ENCODE measurements around the gene TTC29.
"Not testable (repeated sequence)": the region's sequence is repeated elsewhere in the genome, so short reads cannot be mapped to it uniquely, and the experiment has no call there.

TTC29 gene

GRCh38 chr4:146855761-146856160 is 89.9 kb downstream of the TTC29 start:
- no peak for DNase-seq

GRCh38 chr4:146852360-146852759 is 93.3 kb downstream of the TTC29 start:
- no peak for DNase-seq

- no peak for DNase-seq
These were observed 98.3 kb downstream of the TTC29 start for GRCh38 chr4:146847345-146847744.

GRCh38 chr4:146846882-146847281 is 98.8 kb downstream of the TTC29 start:
- DNase-seq: no peak

- no peak for DNase-seq
These were observed 100.9 kb downstream of the TTC29 start for GRCh38 chr4:146844761-146845160.

GRCh38 chr4:146842876-146843275 is 102.8 kb downstream of the TTC29 start:
- no peak for DNase-seq

- DNase-seq: no peak
These were observed 104.9 kb downstream of the TTC29 start for GRCh38 chr4:146840731-146841130.

- DNase-seq: no peak
These were observed 110.6 kb downstream of the TTC29 start for GRCh38 chr4:146835096-146835495.

- no peak for DNase-seq
These were observed 111.2 kb downstream of the TTC29 start for GRCh38 chr4:146834263-146835034.

- DNase-seq: no peak
These were observed 112.1 kb downstream of the TTC29 start for GRCh38 chr4:146833530-146833929.

- DNase-seq: not testable (repeated sequence)
These were observed 122.7 kb downstream of the TTC29 start for GRCh38 chr4:146822980-146823379.

- no peak for DNase-seq
These were observed 130.9 kb downstream of the TTC29 start for GRCh38 chr4:146814750-146815149.

GRCh38 chr4:146795711-146796110 is 150.0 kb downstream of the TTC29 start:
- no peak for DNase-seq

- no peak for DNase-seq
These were observed 151.9 kb downstream of the TTC29 start for GRCh38 chr4:146793727-146794126.

GRCh38 chr4:146791439-146791838 is 154.2 kb downstream of the TTC29 start:
- DNase-seq: no peak

GRCh38 chr4:146790515-146790914 is 155.1 kb downstream of the TTC29 start:
- DNase-seq: no peak

- no peak for DNase-seq
These were observed 157.9 kb downstream of the TTC29 start for GRCh38 chr4:146787731-146788130.

- no peak for DNase-seq
These were observed 169.0 kb downstream of the TTC29 start for GRCh38 chr4:146776691-146777090.

- no peak for DNase-seq
These were observed 182.1 kb downstream of the TTC29 start for GRCh38 chr4:146763560-146763959.

- no peak for DNase-seq
These were observed 183.6 kb downstream of the TTC29 start for GRCh38 chr4:146762016-146762415.

- DNase-seq: no peak
These were observed 203.2 kb downstream of the TTC29 start for GRCh38 chr4:146742416-146742815.

GRCh38 chr4:146739182-146739581 is 206.5 kb downstream of the TTC29 start:
- DNase-seq: no peak

- DNase-seq: not testable (repeated sequence)
These were observed 222.1 kb downstream of the TTC29 start for GRCh38 chr4:146723519-146723918.

- no peak for DNase-seq
These were observed 235.7 kb downstream of the TTC29 start for GRCh38 chr4:146709956-146710355.

- DNase-seq: no peak
These were observed 245.8 kb downstream of the TTC29 start for GRCh38 chr4:146699910-146700309.
